ENCODE measurements around the gene LYAR.

LYAR gene

GRCh38 chr4:4316150-4316495, 26.2 kb upstream of the LYAR start:
- no peak for DNase-seq (ENCODE audit: low read depth in 2 of 2)

GRCh38 chr4:4315461-4316149, 25.7 kb upstream of the LYAR start:
- no peak for DNase-seq (ENCODE audit: low read depth in 2 of 2)

- no peak for DNase-seq (ENCODE audit: low read depth in 2 of 2)
Observed at GRCh38 chr4:4311193-4311592, 21.2 kb upstream of the LYAR start.

- no peak for DNase-seq (ENCODE audit: low read depth in 2 of 2)
Observed at GRCh38 chr4:4308800-4309441, 19.0 kb upstream of the LYAR start.

- no peak for DNase-seq (ENCODE audit: low read depth in 2 of 2)
Observed at GRCh38 chr4:4306920-4307319, 17.0 kb upstream of the LYAR start.

GRCh38 chr4:4302416-4302815, 12.5 kb upstream of the LYAR start:
- DNase-seq (ENCODE audit: low read depth in 2 of 2): no peak

GRCh38 chr4:4302001-4302400, 12.0 kb upstream of the LYAR start:
- no peak for DNase-seq (ENCODE audit: low read depth in 2 of 2)

GRCh38 chr4:4299006-4299405, 9.1 kb upstream of the LYAR start:
- DNase-seq (ENCODE audit: low read depth in 2 of 2): no peak

GRCh38 chr4:4296283-4296846, 6.4 kb upstream of the LYAR start:
- no peak for DNase-seq (ENCODE audit: low read depth in 2 of 2)

- no peak for DNase-seq (ENCODE audit: low read depth in 2 of 2)
Observed at GRCh38 chr4:4293279-4293678, 3.3 kb upstream of the LYAR start.

- no peak for DNase-seq (ENCODE audit: low read depth in 2 of 2)
Observed at GRCh38 chr4:4289597-4289940, 385 bp downstream of the LYAR start.

GRCh38 chr4:4289055-4289454, 899 bp downstream of the LYAR start:
- no peak for DNase-seq (ENCODE audit: low read depth in 2 of 2)

- DNase-seq (ENCODE audit: low read depth in 2 of 2): no peak
Observed at GRCh38 chr4:4288098-4288497, 1.9 kb downstream of the LYAR start.

GRCh38 chr4:4284827-4285618, 4.9 kb downstream of the LYAR start:
- DNase-seq (ENCODE audit: low read depth in 2 of 2): no peak

GRCh38 chr4:4281787-4282186, 8.2 kb downstream of the LYAR start:
- no peak for DNase-seq (ENCODE audit: low read depth in 2 of 2)

GRCh38 chr4:4277531-4277930, 12.4 kb downstream of the LYAR start:
- no peak for DNase-seq (ENCODE audit: low read depth in 2 of 2)

- DNase-seq (ENCODE audit: low read depth in 2 of 2): no peak
Observed at GRCh38 chr4:4274226-4274625, 15.7 kb downstream of the LYAR start.

GRCh38 chr4:4271912-4272311, 18.0 kb downstream of the LYAR start:
- DNase-seq (ENCODE audit: low read depth in 2 of 2): no peak

- DNase-seq (ENCODE audit: low read depth in 2 of 2): no peak
Observed at GRCh38 chr4:4270529-4270928, 19.4 kb downstream of the LYAR start.

- no peak for DNase-seq (ENCODE audit: low read depth in 2 of 2)
Observed at GRCh38 chr4:4269856-4270255, 20.1 kb downstream of the LYAR start.

GRCh38 chr4:4269331-4269731, 20.6 kb downstream of the LYAR start:
- DNase-seq (ENCODE audit: low read depth in 2 of 2): no peak

- DNase-seq (ENCODE audit: low read depth in 2 of 2): no peak
Observed at GRCh38 chr4:4268776-4269175, 21.2 kb downstream of the LYAR start.

- DNase-seq (ENCODE audit: low read depth in 2 of 2): no peak
Observed at GRCh38 chr4:4267981-4268380, 22.0 kb downstream of the LYAR start.

Data from stimulated activated CD8-positive, alpha-beta memory T cell treated with anti-CD3 and anti-CD28 coated beads, Interleukin-7, amount 100 ng/mL, for 1 hour (primary cell).